Caco-2 (cell line): ENCODE measurements around the gene OR4C12. TPM values are rescaled to one million over a fixed set of nuclear protein-coding genes. Genes with fewer than 3 reads are reported as not detected.
"Not testable (repeated sequence)": the region's sequence is repeated elsewhere in the genome, so short reads cannot be mapped to it uniquely, and the experiment has no call there.

Experiments used
- BruUV-seq: library from RNA; stranded (reverse); fragments of 400-500 nt; replicated peaks from 2 replicates; lab custom pipeline; 2021; lab: Mats Ljungman, UMichigan
- CTCF ChIA-PET: fragments of 300-600 bp; sonication (Branson Sonifier 250); formaldehyde crosslinking; loops from one replicate; lab custom pipeline; 2022; ENCODE audit warnings: antibody characterized with exemption; lab: Charles Lee
- POLR2A ChIA-PET: fragments of 300-600 bp; sonication (Branson Sonifier 250); formaldehyde crosslinking; loops from one replicate; lab custom pipeline; 2022; ENCODE audit warnings: antibody characterized with exemption; lab: Charles Lee
- DNase-seq, 2 experiments: peaks; one replicate each; pipeline versions ENCODE4 v3.0.0 to v3.0.0-alpha.2; 2020 to 2022
- H3K27me3 ChIP-seq: replicated peaks from 2 replicates; pipeline ENCODE4 v1.6.0; 2011; ENCODE audit warnings: low read length; ENCODE audit not compliant: control insufficient read depth, insufficient read depth
- H3K36me3 ChIP-seq: 2 replicates; pipeline ENCODE4 v1.5.1; 2011; ENCODE audit warnings: low read length; ENCODE audit not compliant: control insufficient read depth, insufficient read depth
- H3K4me1 ChIP-seq: fragments of 250-450 bp; sonication (Bioruptor Pico); 2 replicates; pipeline ENCODE4 v1.5.1; 2020; ENCODE audit warnings: mild to moderate bottlenecking
- H3K4me3 ChIP-seq: 2 replicates; pipeline ENCODE4 v1.5.1; 2011; ENCODE audit warnings: low read depth, mild to moderate bottlenecking, control low read depth, low read length
- H3K9me3 ChIP-seq: fragments of 250-450 bp; sonication (Bioruptor Pico); 2 replicates; pipeline ENCODE4 v1.5.1; 2020; ENCODE audit warnings: mild to moderate bottlenecking, moderate library complexity
- H3K27ac Mint-ChIP-seq: one replicate; pipeline ENCODE4 v1.8.0; 2022; ENCODE audit warnings: mixed read lengths; ENCODE audit not compliant: unreplicated experiment
- H3K27me3 Mint-ChIP-seq: one replicate; pipeline ENCODE4 v1.8.0; 2022; ENCODE audit warnings: mixed read lengths; ENCODE audit not compliant: insufficient read depth, unreplicated experiment
- H3K36me3 Mint-ChIP-seq: one replicate; pipeline ENCODE4 v1.8.0; 2022; ENCODE audit warnings: mild to moderate bottlenecking, mixed read lengths; ENCODE audit not compliant: insufficient read depth, unreplicated experiment
- H3K4me1 Mint-ChIP-seq: one replicate; pipeline ENCODE4 v1.8.0; 2022; ENCODE audit warnings: low read depth, mixed read lengths; ENCODE audit not compliant: unreplicated experiment
- H3K4me3 Mint-ChIP-seq: one replicate; pipeline ENCODE4 v1.8.0; 2022; ENCODE audit warnings: mild to moderate bottlenecking, moderate library complexity, mixed read lengths; ENCODE audit not compliant: unreplicated experiment
- H3K9me3 Mint-ChIP-seq: one replicate; pipeline ENCODE4 v1.8.0; 2022; ENCODE audit warnings: mixed read lengths; ENCODE audit not compliant: unreplicated experiment
- intact Hi-C: fragments of 100-400 bp; cut with micrococcal nuclease; formaldehyde crosslinking; loops from one replicate; pipeline ENCODE4 v1.10.0; 2022; ENCODE audit not compliant: unreplicated experiment
- total RNA-seq: library from RNA; stranded (reverse); gene quantifications from 2 replicates; pipeline ENCODE4 v1.2.3, GENCODE V29; 2022
- TF ChIP-seq, protein P1 (sequence below), 2 experiments: fragments of 200-600 bp in 1 of 2; IDR thresholded peaks; 1 replicate in 1 of 2; 2 replicates in 1 of 2; pipeline versions ENCODE4 v1.5.1 to v1.8.0; 2011 to 2022; ENCODE audit warnings: antibody characterized with exemption in 1 of 2, control low read depth in 1 of 2, inconsistent platforms in 1 of 2, low read depth in 1 of 2, low read length in 1 of 2, mild to moderate bottlenecking in 1 of 2, moderate library complexity in 1 of 2; ENCODE audit not compliant: insufficient read depth in 1 of 2, severe bottlenecking in 1 of 2, unreplicated experiment in 1 of 2

Gene OR4C12
- total RNA-seq, 1 experiment from 2014 or later: not detected

DNA sequence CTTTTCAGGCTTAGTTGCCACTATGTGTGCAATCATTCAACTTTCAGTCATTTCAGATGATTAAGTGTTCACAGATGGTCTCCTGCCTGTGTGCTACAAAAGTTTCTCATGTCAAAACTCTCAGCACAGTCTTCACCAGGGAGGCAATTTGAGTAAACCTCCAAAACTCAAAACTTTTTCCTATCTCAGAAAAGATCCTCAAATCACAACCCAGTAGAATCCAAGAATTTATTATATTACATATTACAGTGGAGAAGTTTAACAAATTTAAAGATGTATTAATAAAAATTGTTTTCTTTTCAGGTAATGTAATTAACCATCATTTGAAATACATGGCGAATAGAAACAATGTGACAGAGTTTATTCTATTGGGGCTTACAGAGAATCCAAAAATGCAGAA is 30.2 kb downstream of the OR4C12 start, which contains the start of gene OR4C13:
TSS of gene OR4C13 (plus strand) at position 301 of the 400 bp plus-strand sequence. CDS start at position 333, 32 bp downstream.
- no peaks in the 10 kb centered on the region for H3K36me3 ChIP-seq
- BruUV-seq: no TSS peak
- no peaks in the 10 kb centered on the region for H3K4me1 ChIP-seq
- Mint-ChIP-seq H3K4me3 (no peak within 1 kb of the TSS), H3K27me3 (no peaks in the 10 kb centered on the region), H3K4me1 (no peaks in the 10 kb centered on the region), H3K36me3 (no peaks in the 10 kb centered on the region), H3K27ac (no peak within 1 kb of the TSS), H3K9me3 (peaks cover 18% of the 10 kb centered on the region)
- ChIA-PET CTCF (no interaction called here), POLR2A (no interaction called here)
- no peak for DNase-seq
- TF ChIP-seq, protein P1, sequence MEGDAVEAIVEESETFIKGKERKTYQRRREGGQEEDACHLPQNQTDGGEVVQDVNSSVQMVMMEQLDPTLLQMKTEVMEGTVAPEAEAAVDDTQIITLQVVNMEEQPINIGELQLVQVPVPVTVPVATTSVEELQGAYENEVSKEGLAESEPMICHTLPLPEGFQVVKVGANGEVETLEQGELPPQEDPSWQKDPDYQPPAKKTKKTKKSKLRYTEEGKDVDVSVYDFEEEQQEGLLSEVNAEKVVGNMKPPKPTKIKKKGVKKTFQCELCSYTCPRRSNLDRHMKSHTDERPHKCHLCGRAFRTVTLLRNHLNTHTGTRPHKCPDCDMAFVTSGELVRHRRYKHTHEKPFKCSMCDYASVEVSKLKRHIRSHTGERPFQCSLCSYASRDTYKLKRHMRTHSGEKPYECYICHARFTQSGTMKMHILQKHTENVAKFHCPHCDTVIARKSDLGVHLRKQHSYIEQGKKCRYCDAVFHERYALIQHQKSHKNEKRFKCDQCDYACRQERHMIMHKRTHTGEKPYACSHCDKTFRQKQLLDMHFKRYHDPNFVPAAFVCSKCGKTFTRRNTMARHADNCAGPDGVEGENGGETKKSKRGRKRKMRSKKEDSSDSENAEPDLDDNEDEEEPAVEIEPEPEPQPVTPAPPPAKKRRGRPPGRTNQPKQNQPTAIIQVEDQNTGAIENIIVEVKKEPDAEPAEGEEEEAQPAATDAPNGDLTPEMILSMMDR (IDR thresholded peaks at IDR 0.05; ENCODE audit: insufficient read depth in 1 of 2, low read depth in 1 of 2, low read length in 1 of 2, severe bottlenecking in 1 of 2, unreplicated experiment in 1 of 2): no peak
- peaks cover 2% of the 10 kb centered on the region; the same call in 1 of the 2 replicates for H3K9me3 ChIP-seq
- H3K4me3 ChIP-seq: no peak within 1 kb of the TSS
- intact Hi-C loops: no loop called here
- no peaks in the 10 kb centered on the region for H3K27me3 ChIP-seq

DNA sequence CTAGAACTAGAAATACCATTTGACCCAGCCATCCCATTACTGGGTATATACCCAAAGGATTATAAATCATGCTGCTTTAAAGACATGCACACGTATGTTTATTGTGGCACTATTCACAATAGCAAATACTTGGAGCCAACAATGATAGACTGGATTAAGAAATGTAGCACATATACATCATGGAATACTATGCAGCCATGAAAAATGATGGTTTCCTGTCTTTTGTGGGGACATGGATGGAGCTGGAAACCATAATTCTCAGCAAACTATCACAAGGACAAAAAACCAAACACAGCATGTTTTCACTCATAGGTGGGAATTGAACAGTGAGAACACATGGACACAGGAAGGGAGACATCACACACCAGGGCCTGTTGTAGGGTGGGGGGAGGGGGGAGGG is 33.6 kb downstream of the OR4C12 start:
- H3K36me3 Mint-ChIP-seq, H3K4me1 ChIP-seq, CTCF ChIA-PET, H3K27me3 Mint-ChIP-seq, H3K4me3 ChIP-seq, H3K36me3 ChIP-seq, H3K27ac Mint-ChIP-seq, POLR2A ChIA-PET, DNase-seq, H3K4me1 Mint-ChIP-seq, H3K9me3 ChIP-seq, H3K4me3 Mint-ChIP-seq, BruUV-seq, intact Hi-C loops, H3K27me3 ChIP-seq: not testable (repeated sequence)
- H3K9me3 Mint-ChIP-seq: peaks cover 26% of the 10 kb centered on the region

Other genes starting within 250 kb of the OR4C12 start
- gene OR4C13, start 30.1 kb downstream of the OR4C12 start, total RNA-seq: not detected in 2 replicates
- not detected in 2 replicates for gene OR4C45, start 50.3 kb upstream of the OR4C12 start, total RNA-seq